Epidermal melanocyte (primary cell): ENCODE measurements around the gene HPSE2.

ENCODE experiments used
- DNase-seq: peaks from one replicate; pipeline ENCODE4 v3.0.0; 2011; ENCODE audit warnings: low spot score; ENCODE audit not compliant: insufficient read length

Gene HPSE2

GRCh38 chr10:98417481-98417959 is 818.1 kb downstream of the HPSE2 start:
- DNase-seq = no peak

GRCh38 chr10:98416606-98417388 is 818.9 kb downstream of the HPSE2 start:
- DNase-seq = no peak

DNA sequence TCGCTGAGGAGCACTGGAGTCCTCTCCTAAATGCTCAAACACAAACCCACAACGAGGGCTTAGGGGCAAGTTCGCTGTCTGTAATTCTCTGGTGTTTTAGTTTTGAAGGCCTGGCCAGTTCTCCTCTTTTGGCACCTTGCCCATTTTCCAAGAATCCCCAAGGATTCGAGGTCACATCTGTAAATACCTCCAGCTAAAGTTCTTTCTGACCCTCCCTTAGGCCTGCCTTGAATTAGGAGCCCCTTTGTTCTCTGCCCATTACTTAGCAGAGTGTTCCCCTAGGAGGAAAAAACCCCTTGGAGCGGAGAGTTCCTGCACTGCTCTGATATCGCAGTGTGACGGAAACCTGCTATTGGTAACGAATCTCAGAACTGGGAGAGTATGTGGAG is 819.9 kb downstream of the HPSE2 start:
- DNase-seq = no peak

GRCh38 chr10:98414932-98415730 is 820.5 kb downstream of the HPSE2 start, which contains the start of gene PYROXD2:
PYROXD2 (minus strand) TSS chr10:98415182; CDS start chr10:98415135, 47 bp downstream.
- DNase-seq = peak; percentile 99

- DNase-seq = no peak
These were observed 821.1 kb downstream of the HPSE2 start for GRCh38 chr10:98414578-98414931.

- no peak for DNase-seq
These were observed 823.9 kb downstream of the HPSE2 start for GRCh38 chr10:98411768-98412167.

GRCh38 chr10:98411166-98411565 is 824.5 kb downstream of the HPSE2 start:
- DNase-seq = no peak

GRCh38 chr10:98410759-98411158 is 824.9 kb downstream of the HPSE2 start:
- DNase-seq = no peak

GRCh38 chr10:98410135-98410743 is 825.4 kb downstream of the HPSE2 start:
- DNase-seq = no peak

GRCh38 chr10:98408799-98409198 is 826.9 kb downstream of the HPSE2 start:
- DNase-seq = no peak

- DNase-seq = no peak
These were observed 827.9 kb downstream of the HPSE2 start for GRCh38 chr10:98407744-98408241.
